Measurements from ENCODE around the gene BBX.

Gene BBX

GRCh38 chr3:107757140-107757539, 234.4 kb downstream of the BBX start:
- DNase-seq, result no peak

DNA sequence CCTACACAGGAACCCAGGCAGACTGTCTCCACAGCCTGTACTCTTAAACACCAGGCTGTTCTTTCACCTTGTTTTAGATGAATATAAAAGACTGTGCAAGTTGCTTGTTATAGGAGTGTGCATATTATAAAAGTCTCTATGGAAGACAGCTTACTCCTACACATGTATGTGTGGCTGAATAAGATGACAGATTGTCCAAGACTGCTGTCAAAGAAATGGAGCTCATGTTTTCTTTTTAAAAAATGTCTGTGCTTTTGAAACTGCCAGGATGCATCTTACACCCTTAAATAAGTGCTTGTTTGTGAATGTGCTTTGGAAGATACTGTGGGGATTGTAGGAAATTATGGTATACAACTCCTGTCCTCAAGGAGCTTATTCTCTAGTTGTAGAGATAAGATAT, 237.4 kb downstream of the BBX start:
- no peak for DNase-seq

GRCh38 chr3:107761391-107761790, 238.6 kb downstream of the BBX start:
- DNase-seq, result no peak

DNA sequence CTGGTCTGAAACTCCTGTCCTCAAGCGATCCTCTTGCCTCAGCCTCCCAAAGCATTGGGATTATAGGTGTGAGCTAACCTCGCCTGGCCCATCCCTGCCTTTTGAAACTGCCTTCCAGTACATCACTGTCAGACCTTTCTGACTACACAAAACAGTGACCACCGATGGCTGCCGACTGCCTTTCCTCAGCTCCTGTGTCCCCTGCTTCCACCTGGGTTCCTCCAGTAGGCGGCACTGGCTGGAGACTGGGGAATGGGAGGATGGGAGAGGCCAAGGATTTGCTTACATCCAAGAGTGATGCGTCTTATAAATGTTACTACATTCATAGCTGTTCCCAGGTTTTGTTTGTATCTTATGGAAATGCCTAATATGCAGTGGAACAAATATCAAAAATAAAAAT, 242.8 kb downstream of the BBX start:
- DNase-seq, result no peak

- DNase-seq, result no peak
These were observed 245.3 kb downstream of the BBX start for GRCh38 chr3:107767897-107768605.

DNA sequence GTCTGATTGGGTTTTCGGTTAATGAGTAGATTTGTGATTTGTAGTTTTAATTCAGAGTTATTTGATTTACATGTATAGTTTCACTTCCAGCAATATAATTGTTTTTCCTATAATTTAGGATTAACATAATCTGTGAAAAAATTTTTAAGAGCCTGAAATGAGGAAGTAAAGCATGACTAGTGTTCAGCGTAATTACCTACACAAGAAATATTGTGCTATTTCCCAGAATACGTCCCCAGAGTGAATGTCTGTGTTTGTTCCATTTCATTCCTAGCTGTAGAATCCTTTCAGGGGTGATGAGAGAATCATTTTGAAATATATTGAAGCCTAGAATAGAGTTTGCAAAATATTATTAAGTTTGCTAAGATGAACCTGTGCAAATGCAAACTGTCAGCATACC, 247.1 kb downstream of the BBX start:
- no peak for DNase-seq

GRCh38 chr3:107772016-107772415, 249.3 kb downstream of the BBX start:
- no peak for DNase-seq

- DNase-seq, result no peak
These were observed 253.2 kb downstream of the BBX start for GRCh38 chr3:107775974-107776373.

DNA sequence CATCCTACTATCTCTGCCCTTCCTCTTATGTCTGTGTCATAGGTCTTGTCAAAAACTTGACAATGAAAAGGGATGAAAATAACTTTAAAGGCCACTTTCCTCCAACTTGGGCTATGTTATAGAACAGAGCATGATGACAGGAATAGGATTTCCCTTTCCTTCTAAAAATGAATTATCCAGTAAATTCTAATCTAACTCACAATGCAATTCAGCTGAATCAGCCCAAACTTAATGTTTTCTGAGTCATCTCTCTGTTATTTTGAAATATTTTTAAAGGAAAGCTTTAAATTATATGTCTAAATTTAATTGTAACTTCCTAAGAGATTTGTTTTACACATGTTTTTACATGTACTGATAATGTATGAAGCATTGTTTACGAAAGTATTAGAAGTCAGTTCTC, 258.5 kb downstream of the BBX start:
- no peak for DNase-seq

DNA sequence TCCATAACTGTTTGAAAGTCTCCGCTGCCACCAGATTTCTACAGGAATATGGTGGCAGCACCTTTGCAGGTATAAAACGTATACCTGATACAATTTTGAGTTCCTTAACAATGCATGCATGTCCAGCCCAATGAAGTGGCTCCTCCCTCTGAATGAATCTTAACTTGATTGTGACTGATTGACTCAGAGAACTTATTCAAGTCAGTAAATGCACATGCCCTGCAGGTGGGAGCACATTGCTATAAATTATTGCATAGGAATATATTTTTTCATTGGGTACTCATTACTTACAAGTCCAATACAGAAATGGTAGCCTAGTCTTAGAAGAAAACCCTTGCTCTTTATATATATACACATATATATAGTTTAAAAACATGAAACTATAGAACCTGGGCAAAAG, 259.3 kb downstream of the BBX start:
- no peak for DNase-seq

DNA sequence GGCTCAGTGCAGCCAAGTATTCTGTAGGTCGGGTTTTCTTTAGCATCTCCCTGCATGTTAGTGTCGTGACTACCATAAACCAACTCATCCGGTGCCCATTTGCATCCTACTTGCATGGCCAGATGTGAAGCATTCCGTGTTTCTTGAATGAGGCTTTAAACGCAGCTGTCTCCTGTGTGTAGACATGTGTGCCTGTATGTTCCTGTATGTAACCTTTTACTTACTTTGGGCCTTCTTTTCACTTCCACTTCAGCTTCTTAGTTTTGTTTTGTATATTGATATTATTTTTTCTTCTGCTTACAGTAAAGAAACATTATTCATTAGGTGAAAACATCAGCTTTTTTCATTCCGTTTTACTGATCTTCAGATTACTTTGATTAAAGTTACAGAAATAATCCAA, 267.9 kb downstream of the BBX start:
- no peak for DNase-seq

DNA sequence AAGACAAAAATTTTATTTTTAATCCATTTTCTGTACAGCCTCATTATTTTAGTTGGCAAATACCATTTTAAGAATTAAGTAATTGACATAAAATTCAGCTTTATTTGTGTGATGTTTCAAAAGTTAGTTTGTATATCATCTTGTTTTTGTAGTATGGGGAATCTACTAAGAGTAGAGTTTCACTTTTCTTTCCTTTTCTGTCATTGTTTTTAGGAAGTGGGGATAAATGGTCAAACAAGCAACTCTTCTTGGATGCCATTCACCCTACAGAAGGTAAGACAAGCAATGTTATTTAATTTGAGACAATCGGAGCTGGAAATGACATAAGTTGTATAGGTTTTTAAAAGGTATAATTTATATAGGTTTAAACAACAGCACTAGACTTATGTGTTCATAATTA, 268.3 kb downstream of the BBX start:
- no peak for DNase-seq

DNA sequence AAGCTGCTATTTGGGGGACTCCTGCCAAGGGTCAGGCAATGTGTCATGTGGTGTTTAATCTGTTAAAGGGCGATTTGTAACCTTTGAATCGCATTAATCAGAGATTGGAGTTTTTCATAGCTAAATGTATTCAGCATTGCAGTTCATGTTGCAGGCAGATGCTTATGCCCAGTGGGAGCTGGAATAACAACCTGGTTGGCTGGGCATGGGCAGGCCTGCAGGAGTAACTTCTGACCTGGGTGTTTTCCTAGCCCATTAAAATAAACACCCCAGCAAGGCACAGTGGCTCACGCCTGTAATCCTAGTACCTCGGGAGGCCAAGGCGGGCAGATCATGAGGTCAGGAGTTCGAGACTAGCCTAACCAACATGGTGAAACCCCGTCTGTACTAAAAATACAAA, 268.7 kb downstream of the BBX start:
- DNase-seq, result no peak

DNA sequence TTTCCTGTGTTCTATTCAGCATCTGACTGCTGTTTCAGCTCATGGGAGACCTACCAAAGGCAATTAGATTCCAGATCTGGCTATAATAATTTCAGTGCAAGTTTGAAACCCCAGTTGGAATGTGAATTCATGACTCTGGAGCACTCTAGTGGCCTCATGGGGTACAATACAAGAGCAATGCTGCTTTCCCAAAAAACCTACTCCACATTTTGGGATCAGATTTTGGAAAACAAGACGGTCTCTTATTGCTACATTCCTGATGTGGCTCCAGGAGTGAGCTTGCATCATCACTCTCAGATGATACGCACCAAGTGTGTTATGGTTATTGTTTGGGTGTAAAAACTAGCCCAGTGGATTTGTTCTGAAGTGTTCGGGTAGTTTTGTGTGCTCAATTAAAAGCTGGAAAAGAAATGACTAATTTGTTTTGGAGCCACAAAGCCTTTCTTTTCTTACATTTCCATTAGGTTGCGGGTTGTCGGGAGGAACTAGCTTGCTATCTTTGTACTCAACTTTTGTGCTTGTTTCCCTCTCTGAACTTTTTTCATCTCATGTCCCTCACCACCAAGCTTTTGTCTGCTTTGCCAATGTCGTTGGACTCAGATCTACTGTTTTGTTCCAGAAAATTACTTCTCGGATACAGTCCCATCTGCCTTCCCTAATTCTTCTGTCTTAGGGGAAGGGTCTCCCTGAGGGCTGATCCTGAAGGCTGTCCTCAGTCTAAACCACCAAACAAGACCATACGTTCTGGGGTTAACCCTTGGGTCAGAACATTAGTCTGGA, 272.1 kb downstream of the BBX start:
- DNase-seq, result no peak

GRCh38 chr3:107795514-107796094, 272.8 kb downstream of the BBX start:
- no peak for DNase-seq

- DNase-seq, result no peak
These were observed 274.0 kb downstream of the BBX start for GRCh38 chr3:107796791-107797190.

DNA sequence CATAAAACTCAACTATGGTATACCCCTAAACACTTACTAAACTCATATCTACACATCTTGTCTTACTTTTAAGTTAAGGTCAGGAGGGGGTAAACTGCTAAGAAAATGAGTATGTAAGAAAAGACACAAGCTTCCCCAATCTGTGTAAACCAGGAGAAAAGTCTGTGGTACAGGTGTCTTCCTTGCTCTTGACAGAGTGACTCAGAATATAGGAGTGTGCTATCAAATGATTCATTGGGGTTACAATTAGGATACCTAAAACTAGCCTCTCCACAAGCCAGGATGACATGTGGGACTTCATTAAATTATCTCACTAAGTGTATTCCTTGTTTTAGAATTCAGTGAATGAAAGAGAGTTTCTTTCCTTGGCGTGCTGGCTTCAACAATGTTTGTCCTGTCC, 274.8 kb downstream of the BBX start:
- DNase-seq, result no peak

DNA sequence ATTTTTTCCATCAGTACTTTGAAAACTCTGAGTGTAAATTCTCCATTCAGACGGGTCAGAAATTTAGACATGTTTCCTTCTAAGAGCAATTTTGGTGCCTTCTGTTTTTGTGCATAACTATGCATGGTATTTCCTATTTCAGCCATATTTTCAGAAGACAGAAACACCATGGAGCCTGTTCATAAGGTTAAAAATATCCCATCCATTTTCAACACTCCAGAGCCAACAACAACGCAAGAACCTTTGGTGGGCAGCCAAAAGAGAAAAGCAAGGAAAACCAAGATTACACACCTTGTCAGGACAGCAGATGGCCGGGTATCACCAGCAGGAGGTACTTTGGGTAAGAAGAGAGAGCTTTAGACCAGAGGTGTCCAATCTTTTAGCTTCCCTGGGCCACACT, 275.6 kb downstream of the BBX start:
- DNase-seq, result no peak

GRCh38 chr3:107800710-107801109, 277.9 kb downstream of the BBX start:
- no peak for DNase-seq

DNA sequence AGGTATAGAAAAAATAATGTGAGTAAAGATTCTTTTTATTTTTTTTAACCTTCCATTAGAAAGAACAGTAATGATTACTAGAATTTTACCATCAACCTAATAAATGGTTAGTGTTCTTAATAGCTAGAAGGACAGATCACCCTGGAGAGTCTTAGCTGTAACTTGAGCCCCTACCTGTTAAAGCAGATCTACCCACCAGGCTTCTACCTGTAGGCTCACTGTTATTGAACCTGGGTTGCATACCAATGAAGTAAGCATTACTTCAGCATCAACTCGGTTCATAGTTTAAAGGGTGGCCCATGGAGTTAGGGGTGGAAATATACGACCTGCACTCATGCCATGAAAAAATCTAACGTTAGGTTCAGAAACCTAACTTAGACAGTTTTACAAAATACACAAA, 280.4 kb downstream of the BBX start:
- no peak for DNase-seq

- DNase-seq, result no peak
These were observed 283.3 kb downstream of the BBX start for GRCh38 chr3:107806021-107806420.

DNA sequence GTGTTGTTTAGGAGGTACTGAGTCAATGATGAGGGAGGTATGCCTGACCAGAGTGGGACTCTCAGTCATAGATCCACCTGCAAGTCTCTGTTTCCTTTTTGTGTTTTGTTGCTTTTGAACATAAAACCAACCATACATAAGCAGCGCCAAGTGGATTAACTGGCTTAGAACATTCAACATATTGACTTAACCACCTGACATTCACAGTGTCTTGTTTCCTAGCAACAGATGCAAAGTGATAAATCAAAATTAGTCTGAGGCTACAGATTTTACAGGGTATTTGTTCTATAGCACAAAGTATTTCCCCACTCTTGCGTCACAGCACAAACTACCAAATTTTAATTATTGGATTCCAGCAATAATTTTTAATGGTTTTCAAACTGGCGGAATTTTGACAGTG, 283.8 kb downstream of the BBX start:
- DNase-seq, result no peak

DNA sequence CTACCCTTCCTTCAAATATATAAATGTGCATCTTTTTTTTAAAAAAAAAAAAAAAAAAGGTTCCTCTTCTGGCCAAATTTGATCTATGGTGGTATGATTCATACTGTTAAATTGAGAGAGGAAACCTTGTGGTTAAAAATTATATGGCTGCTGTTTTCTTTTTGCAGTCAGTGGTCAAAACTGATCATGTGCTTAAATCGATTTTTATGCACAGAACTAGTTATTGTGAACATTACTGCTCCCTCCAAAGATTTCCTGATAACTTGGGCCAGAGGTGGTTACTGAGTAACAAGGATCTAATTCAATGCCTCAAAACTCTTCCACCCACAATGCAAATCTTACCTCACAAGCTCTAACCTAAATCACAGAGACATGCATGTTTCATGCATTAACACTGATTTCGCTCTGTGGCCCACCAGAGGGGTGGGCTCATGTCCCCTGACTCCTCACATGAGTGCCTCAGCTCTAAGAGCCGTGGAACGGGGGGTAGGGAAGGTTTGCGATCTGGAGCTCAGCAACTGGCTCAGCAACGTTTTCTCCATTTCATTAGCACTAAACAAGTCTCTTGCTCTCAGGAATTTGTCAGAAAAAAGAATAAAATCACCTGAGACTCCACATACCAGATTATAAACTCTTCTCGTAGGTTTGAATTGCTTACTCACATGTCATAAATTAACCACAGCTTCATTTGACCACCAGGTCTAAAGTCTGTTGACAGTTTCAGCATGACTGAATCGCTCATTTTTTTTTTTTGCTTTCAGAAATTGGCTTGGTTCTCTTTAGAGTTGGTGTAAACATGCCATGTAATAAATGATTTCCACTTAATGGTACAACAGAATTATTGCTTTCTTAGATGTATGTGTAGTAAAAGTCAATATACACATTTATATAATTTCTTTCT, 287.7 kb downstream of the BBX start:
- DNase-seq, result no peak

All from NCI-H345 (cell line).